Amniotic epithelial cell (primary cell): ENCODE results near the gene STYXL1.
"Not testable (repeated sequence)": the region's sequence is repeated elsewhere in the genome, so short reads cannot be mapped to it uniquely, and the experiment has no call there.

ENCODE experiments used
- DNase-seq: peaks from one replicate; pipeline ENCODE4 v3.0.0-alpha.2; 2010; ENCODE audit warnings: low read depth

Gene STYXL1

GRCh38 chr7:76065016-76065612 lies 17.3 kb upstream of the STYXL1 start:
- no peak for DNase-seq

GRCh38 chr7:76064208-76064970 lies 16.6 kb upstream of the STYXL1 start:
- DNase-seq: no peak

GRCh38 chr7:76063525-76063924 lies 15.7 kb upstream of the STYXL1 start:
- DNase-seq: no peak

GRCh38 chr7:76063114-76063513 lies 15.3 kb upstream of the STYXL1 start:
- no peak for DNase-seq

- DNase-seq: no peak
Observed at GRCh38 chr7:76062254-76062653, 14.5 kb upstream of the STYXL1 start.

- no peak for DNase-seq
Observed at GRCh38 chr7:76060842-76061241, 13.0 kb upstream of the STYXL1 start.

- DNase-seq: not testable (repeated sequence)
Observed at GRCh38 chr7:76058745-76059144, 10.9 kb upstream of the STYXL1 start.

- no peak for DNase-seq
Observed at GRCh38 chr7:76057813-76058145, 10.0 kb upstream of the STYXL1 start.

- DNase-seq: no peak
Observed at GRCh38 chr7:76057103-76057812, 9.5 kb upstream of the STYXL1 start.

GRCh38 chr7:76056241-76056640 lies 8.4 kb upstream of the STYXL1 start:
- DNase-seq: no peak

GRCh38 chr7:76054123-76055120 lies 6.6 kb upstream of the STYXL1 start:
- DNase-seq: peak; percentile 93

- no peak for DNase-seq
Observed at GRCh38 chr7:76053461-76053860, 5.7 kb upstream of the STYXL1 start.

- not testable (repeated sequence) for DNase-seq
Observed at GRCh38 chr7:76052681-76053080, 4.9 kb upstream of the STYXL1 start.

GRCh38 chr7:76051840-76052239 lies 4.0 kb upstream of the STYXL1 start:
- no peak for DNase-seq

GRCh38 chr7:76050545-76050944 lies 2.7 kb upstream of the STYXL1 start:
- DNase-seq: no peak

GRCh38 chr7:76049295-76049694 lies 1.5 kb upstream of the STYXL1 start:
- no peak for DNase-seq

- no peak for DNase-seq
Observed at GRCh38 chr7:76048668-76048988, 828 bp upstream of the STYXL1 start.

GRCh38 chr7:76047305-76047810 lies 442 bp downstream of the STYXL1 start:
- no peak for DNase-seq

GRCh38 chr7:76044375-76044865 lies 3.4 kb downstream of the STYXL1 start:
- no peak for DNase-seq

GRCh38 chr7:76040126-76040525 lies 7.7 kb downstream of the STYXL1 start:
- peak; percentile 44 for DNase-seq

- DNase-seq: peak; percentile 42
Observed at GRCh38 chr7:76037310-76037709, 10.5 kb downstream of the STYXL1 start.

- no peak for DNase-seq
Observed at GRCh38 chr7:76031964-76032363, 15.8 kb downstream of the STYXL1 start.
